A549 (cell line): ENCODE results near the gene PDZD11. TPM values are rescaled to one million over a fixed set of nuclear protein-coding genes. Genes with fewer than 3 reads are reported as not detected.
"Not testable (repeated sequence)": the region's sequence is repeated elsewhere in the genome, so short reads cannot be mapped to it uniquely, and the experiment has no call there.

ENCODE experiments used
- ATAC-seq, 2 experiments: fragments of 200-7000 bp in 1 of 2; fragments of >200 bp in 1 of 2; cut with Nextera tagmentation in 1 of 2; cut with Tn5 transposase in 1 of 2; 3 replicates each; pipeline versions ENCODE4 v1.8.0 to v1.9.1; 2018 to 2020; ENCODE audit warnings: mild to moderate bottlenecking in 1 of 2, moderate library complexity in 1 of 2
- CTCF ChIA-PET: fragments of 300-600 bp; sonication (Branson Sonifier 250); formaldehyde crosslinking; extraction: SDS; loops from one replicate; lab custom pipeline; 2021; ENCODE audit warnings: antibody characterized with exemption, inconsistent platforms; lab: Yijun Ruan, JAX
- POLR2A ChIA-PET: fragments of 350-600 bp; formaldehyde crosslinking; extraction: SDS; loops from one replicate; lab custom pipeline; 2021; ENCODE audit warnings: antibody characterized with exemption, inconsistent platforms; lab: Yijun Ruan, JAX
- DNase-seq, 2 experiments: peaks; one replicate each; pipeline versions ENCODE4 v3.0.0 to v3.0.0-alpha.2; 2011 to 2016; ENCODE audit warnings: low read depth in 1 of 2, low spot score in 1 of 2
- FAIRE-seq: peaks from 2 replicates; lab custom pipeline; 2011; peaks lifted over from hg19 to GRCh38; lab: Jason Lieb, UNC
- H3K27ac ChIP-seq, 2 experiments: fragments of >200 bp; sonication (Bioruptor Twin); formaldehyde crosslinking; 3 replicates each; pipeline ENCODE4 v1.5.1; 2016 to 2017
- H3K4me1 ChIP-seq: fragments of >200 bp; sonication (Bioruptor Twin); formaldehyde crosslinking; 3 replicates; pipeline ENCODE4 v1.6.1; 2016
- H3K4me2 ChIP-seq: fragments of >200 bp; sonication (Bioruptor Twin); formaldehyde crosslinking; 3 replicates; pipeline ENCODE4 v1.6.1; 2016
- H3K4me3 ChIP-seq: fragments of >200 bp; sonication (Bioruptor Twin); formaldehyde crosslinking; 3 replicates; pipeline ENCODE4 v1.5.1; 2016
- H3K9me3 ChIP-seq: fragments of >200 bp; sonication (Bioruptor Twin); formaldehyde crosslinking; 3 replicates; pipeline ENCODE4 v1.6.1; 2016
- BHLHE40 ChIP-seq: IDR thresholded peaks from 2 replicates; pipeline ENCODE4 v1.6.1; 2012; ENCODE audit warnings: low read depth, low read length, inconsistent platforms
- EHMT2 ChIP-seq: fragments of 200-600 bp; sonication (generic); IDR thresholded peaks from 2 replicates; pipeline ENCODE4 v1.6.1; 2016; ENCODE audit warnings: antibody characterized with exemption, low read depth, mild to moderate bottlenecking, moderate library complexity
- FOSB ChIP-seq: fragments of 250-450 bp; sonication (Bioruptor Pico); IDR thresholded peaks from 2 replicates; pipeline ENCODE4 v1.5.0; 2020; ENCODE audit warnings: mild to moderate bottlenecking, moderate library complexity
- HOXB5 ChIP-seq: fragments of 250-450 bp; sonication (Bioruptor Pico); IDR thresholded peaks from 2 replicates; pipeline ENCODE4 v1.5.0; 2020; ENCODE audit warnings: mild to moderate bottlenecking, moderate library complexity
- NPAS2 ChIP-seq: fragments of 250-450 bp; sonication (Bioruptor Pico); IDR thresholded peaks from 2 replicates; pipeline ENCODE4 v1.8.0; 2022; ENCODE audit warnings: mild to moderate bottlenecking, moderate library complexity, borderline replicate concordance
- RFX5 ChIP-seq: fragments of 450-650 bp; IDR thresholded peaks from 2 replicates; pipeline ENCODE4 v1.7.1; 2014; ENCODE audit warnings: antibody characterized with exemption, mild to moderate bottlenecking, moderate library complexity
- TFCP2L1 ChIP-seq: fragments of 250-450 bp; sonication (Bioruptor Pico); IDR thresholded peaks from 2 replicates; pipeline ENCODE4 v1.5.0; 2021; ENCODE audit warnings: mild to moderate bottlenecking
- ZSCAN20 ChIP-seq: fragments of 250-450 bp; sonication (Bioruptor Pico); IDR thresholded peaks from 2 replicates; pipeline ENCODE4 v1.8.0; 2022; ENCODE audit warnings: mild to moderate bottlenecking, moderate library complexity
- WGBS: methylation state at CpG from one replicate; pipeline ENCODE4 v1.1.6; 2017; ENCODE audit errors: missing lambda C conversion rate; 5-methylcytosine and 5-hydroxymethylcytosine counted together
- polyA plus RNA-seq, 4 experiments: library from polyadenylated mRNA; depleted of rRNA in 3 of 4; stranded (reverse); fragments of >200 nt; fragmentation: RNase III in 1 of 4; extraction: RNeasy Plus Mini Kit Qiagen cat#74134 plus additional on column Dnase treatment in 1 of 4; gene quantifications; 2 replicates in 3 of 4; 3 replicates in 1 of 4; pipeline ENCODE4 v1.2.3, GENCODE V29; 2011 to 2017
- TF ChIP-seq, protein P1 (sequence below): fragments of >200 bp; sonication (Bioruptor Twin); formaldehyde crosslinking; IDR thresholded peaks from 2 replicates; pipeline ENCODE4 v1.6.1; 2016
- TF ChIP-seq, protein P2 (sequence below): fragments of 200-600 bp; sonication (generic); IDR thresholded peaks from 2 replicates; pipeline ENCODE4 v1.6.1; 2016; ENCODE audit warnings: antibody characterized with exemption, mild to moderate bottlenecking, moderate library complexity

Gene PDZD11
- polyA plus RNA-seq, 2 of the 4 experiments (the other 2 are of a cell fraction) = 78.5 to 133 TPM

DNA sequence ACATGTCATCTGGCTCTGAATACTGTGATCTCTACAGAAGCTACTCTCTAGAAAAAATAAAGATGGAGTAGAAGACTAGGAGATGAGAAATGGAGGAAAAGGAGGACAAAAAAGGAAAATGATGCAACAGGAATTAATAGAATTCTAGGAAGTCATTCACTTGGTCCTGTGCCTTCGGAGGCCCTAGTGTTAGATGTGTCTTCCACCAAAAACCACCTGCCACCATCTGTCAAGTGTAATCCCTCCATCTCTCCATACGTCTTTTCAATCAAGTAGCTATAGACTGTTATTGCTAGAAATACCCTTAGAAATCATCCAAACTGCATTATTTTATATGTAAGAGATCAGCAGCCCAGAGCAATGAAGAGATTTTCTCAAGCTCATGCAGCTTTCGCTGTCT lies 10.6 kb downstream of the PDZD11 start:
- DNase-seq = no peak
- Histone ChIP-seq H3K4me3 (no peak overlapping the region), H3K27ac (no peak overlapping the region), H3K4me1 (no peaks in the 10 kb centered on the region), H3K4me2 (no peak overlapping the region), H3K9me3 (no peaks in the 10 kb centered on the region)
- ChIA-PET POLR2A (interaction anchor here (1.1 kb wide), 1 partner anchor 11 kb away, joined by 3 read pairs; the partner anchor contains the start of genes KIF4A and PDZD11), CTCF (interaction anchor here (1.0 kb wide), 1 partner anchor 82 kb away, joined by 3 read pairs; no protein-coding TSS in a partner anchor)
- WGBS = 76% methylated on average over 3 of the region's 3 CpGs
- TF ChIP-seq, protein P1, sequence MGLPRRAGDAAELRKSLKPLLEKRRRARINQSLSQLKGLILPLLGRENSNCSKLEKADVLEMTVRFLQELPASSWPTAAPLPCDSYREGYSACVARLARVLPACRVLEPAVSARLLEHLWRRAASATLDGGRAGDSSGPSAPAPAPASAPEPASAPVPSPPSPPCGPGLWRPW = no peak
- FAIRE-seq = no peak
- ATAC-seq = no peak

DNA sequence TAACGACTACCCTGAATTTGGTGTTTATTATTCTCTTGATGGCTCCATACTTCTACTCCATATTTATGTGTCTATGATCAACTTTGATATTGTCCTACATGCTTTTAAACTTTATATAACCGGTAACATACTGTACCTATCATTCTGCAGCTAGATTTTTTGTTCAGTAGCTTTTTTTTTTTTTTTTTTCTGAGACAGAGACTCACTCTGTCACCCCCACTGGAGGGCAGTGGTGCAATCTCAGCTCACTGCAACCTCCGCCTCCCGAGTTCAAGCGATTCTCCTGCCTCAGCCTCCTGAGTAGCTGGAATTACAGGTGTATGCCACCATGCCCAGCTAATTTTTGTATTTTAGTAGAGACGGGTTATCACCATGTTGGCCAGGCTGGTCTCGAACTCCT lies 15.7 kb downstream of the PDZD11 start:
- H3K4me1 ChIP-seq, H3K4me2 ChIP-seq, DNase-seq, H3K27ac ChIP-seq, H3K9me3 ChIP-seq, ATAC-seq, POLR2A ChIA-PET, FAIRE-seq, H3K4me3 ChIP-seq: not testable (repeated sequence)
- CTCF ChIA-PET = interaction anchor here (0.6 to 1.0 kb wide), 2 partner anchors 10 to 21 kb away, joined by 3 to 5 read pairs; no protein-coding TSS in a partner anchor
- WGBS = 67% methylated on average over 7 of the region's 7 CpGs

DNA sequence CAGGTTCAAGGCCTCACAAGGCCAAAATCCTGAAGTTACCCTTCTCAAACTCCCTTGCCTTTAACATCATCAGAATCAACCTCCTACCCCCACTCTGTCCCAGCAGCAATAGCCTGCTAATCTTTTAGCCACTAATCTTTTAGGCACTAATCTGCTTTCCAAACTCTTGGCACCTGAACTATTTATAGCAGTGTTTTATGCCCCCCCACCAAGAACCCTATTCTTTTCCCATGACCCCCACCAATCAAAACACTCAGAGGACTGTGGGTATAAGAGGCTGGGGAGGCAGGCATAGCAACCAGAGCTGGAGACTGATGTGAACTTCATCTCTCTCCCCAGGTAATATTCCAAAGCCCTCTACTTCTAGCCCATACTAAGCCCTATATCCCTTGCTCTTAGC lies 21.7 kb downstream of the PDZD11 start, which contains the start of gene ARR3:
ARR3 (plus strand) TSS at position 301 of the 400 bp plus-strand sequence. CDS start 1,052 bp downstream, outside the sequence.
- ChIA-PET POLR2A (no interaction called here), CTCF (interaction anchor here (1.3 to 1.4 kb wide), 2 partner anchors 71 to 135 kb away, joined by 3 to 4 read pairs; partner anchors contain the start of gene IGBP1)
- Histone ChIP-seq H3K4me1 (no peaks in the 10 kb centered on the region), H3K27ac (no peak within 1 kb of the TSS), H3K4me2 (no peak within 1 kb of the TSS), H3K9me3 (no peaks in the 10 kb centered on the region), H3K4me3 (no peak within 1 kb of the TSS)
- DNase-seq (no peak), FAIRE-seq (no peak), ATAC-seq (no peak)
- TF ChIP-seq TFCP2L1 (CRISPR knock-in tag) (no peak), FOSB (CRISPR knock-in tag) (no peak), NPAS2 (CRISPR knock-in tag) (no peak), ZSCAN20 (no peak), EHMT2 (no peak), BHLHE40 (no peak), RFX5 (no peak)
- TF ChIP-seq, protein P1 = no peak

DNA sequence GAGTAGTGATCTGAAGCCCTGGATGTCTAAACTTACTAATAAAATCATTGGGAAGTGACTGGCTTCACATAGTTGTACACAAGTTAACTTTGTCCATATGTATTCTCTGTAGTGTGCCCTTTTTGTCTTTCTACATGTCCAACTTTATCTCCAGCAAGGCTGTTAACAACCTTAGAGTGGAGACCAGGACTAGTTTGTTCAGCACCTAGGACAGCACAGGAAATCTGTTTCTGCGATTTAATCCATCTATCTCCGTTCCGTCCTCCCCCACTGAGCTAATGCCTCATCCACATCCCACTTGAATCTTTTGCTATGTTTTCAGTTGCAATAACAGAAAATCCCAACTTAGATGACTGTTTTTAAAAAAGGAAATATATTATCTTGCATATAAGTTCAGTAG lies 24.9 kb downstream of the PDZD11 start:
- CTCF ChIA-PET = interaction anchor here (1.1 kb wide), 1 partner anchor 14 kb away, joined by 3 read pairs; no protein-coding TSS in a partner anchor
- FAIRE-seq (no peak), ATAC-seq (no peak), DNase-seq (no peak)
- TF ChIP-seq, protein P2, sequence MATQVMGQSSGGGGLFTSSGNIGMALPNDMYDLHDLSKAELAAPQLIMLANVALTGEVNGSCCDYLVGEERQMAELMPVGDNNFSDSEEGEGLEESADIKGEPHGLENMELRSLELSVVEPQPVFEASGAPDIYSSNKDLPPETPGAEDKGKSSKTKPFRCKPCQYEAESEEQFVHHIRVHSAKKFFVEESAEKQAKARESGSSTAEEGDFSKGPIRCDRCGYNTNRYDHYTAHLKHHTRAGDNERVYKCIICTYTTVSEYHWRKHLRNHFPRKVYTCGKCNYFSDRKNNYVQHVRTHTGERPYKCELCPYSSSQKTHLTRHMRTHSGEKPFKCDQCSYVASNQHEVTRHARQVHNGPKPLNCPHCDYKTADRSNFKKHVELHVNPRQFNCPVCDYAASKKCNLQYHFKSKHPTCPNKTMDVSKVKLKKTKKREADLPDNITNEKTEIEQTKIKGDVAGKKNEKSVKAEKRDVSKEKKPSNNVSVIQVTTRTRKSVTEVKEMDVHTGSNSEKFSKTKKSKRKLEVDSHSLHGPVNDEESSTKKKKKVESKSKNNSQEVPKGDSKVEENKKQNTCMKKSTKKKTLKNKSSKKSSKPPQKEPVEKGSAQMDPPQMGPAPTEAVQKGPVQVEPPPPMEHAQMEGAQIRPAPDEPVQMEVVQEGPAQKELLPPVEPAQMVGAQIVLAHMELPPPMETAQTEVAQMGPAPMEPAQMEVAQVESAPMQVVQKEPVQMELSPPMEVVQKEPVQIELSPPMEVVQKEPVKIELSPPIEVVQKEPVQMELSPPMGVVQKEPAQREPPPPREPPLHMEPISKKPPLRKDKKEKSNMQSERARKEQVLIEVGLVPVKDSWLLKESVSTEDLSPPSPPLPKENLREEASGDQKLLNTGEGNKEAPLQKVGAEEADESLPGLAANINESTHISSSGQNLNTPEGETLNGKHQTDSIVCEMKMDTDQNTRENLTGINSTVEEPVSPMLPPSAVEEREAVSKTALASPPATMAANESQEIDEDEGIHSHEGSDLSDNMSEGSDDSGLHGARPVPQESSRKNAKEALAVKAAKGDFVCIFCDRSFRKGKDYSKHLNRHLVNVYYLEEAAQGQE = peak; percentile 78; the same call in 1 of the 2 replicates
- TF ChIP-seq HOXB5 (CRISPR knock-in tag) (no peak), FOSB (CRISPR knock-in tag) (no peak)
- POLR2A ChIA-PET = no interaction called here
- Histone ChIP-seq H3K4me1 (no peaks in the 10 kb centered on the region), H3K9me3 (no peaks in the 10 kb centered on the region), H3K4me3 (no peak overlapping the region), H3K4me2 (no peak overlapping the region), H3K27ac (no peak overlapping the region)
- WGBS = 71% methylated on average over 3 of the region's 3 CpGs
